H1 (cell line): ENCODE results near the gene NOMO2.
"Not testable (repeated sequence)": the region's sequence is repeated elsewhere in the genome, so short reads cannot be mapped to it uniquely, and the experiment has no call there.

Experiments used
- CEBPB ChIP-seq: IDR thresholded peaks from 2 replicates; pipeline ENCODE4 v1.6.1; 2012; ENCODE audit warnings: low read depth, low read length
- CTCF ChIP-seq, 3 experiments: IDR thresholded peaks; 1 replicate in 2 of 3; 2 replicates in 1 of 3; pipeline versions ENCODE4 v1.5.1 to v1.6.1; 2011; ENCODE audit warnings: low read length in 3 of 3, mild to moderate bottlenecking in 3 of 3, inconsistent platforms in 2 of 3, low read depth in 1 of 3, moderate library complexity in 1 of 3; ENCODE audit not compliant: insufficient read depth in 1 of 3; ENCODE audit errors: control extremely low read depth in 1 of 3

GRCh38 chr16:18387767-18388166 lies 174.1 kb downstream of the NOMO2 start:
- TF ChIP-seq CTCF (IDR thresholded peaks at IDR 0.05; ENCODE audit: control extremely low read depth in 1 of 3, insufficient read depth in 1 of 3, low read depth in 1 of 3, low read length in 3 of 3); CEBPB: not testable (repeated sequence)
